NCI-H446 (cell line): Measurements from ENCODE around the gene TP63.
"Not testable (repeated sequence)": the region's sequence is repeated elsewhere in the genome, so short reads cannot be mapped to it uniquely, and the experiment has no call there.

ENCODE experiments used
- DNase-seq, 2 experiments: peaks; one replicate each; lab custom pipeline; 2025; lab: John Stamatoyannopoulos, UW

TP63 gene

DNA sequence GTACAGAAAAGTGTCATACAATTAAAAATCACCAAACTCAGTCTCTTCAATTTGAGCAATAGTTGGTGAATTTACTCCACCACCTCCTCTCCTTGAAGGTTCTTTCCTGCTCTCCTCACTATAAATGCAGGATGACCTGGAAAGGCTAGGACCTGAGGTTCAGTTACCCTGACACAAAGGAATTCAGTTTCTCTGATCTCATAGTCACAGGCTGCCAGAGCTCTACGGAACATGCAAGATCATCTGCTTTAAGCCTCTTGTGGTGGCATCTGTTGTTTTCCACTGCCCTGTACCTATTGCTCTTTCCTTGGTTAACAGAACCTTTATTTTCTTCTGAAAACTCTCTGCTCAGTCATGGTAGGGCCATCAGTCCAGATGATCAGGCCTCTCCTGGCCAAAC lies 4.9 kb upstream of the TP63 start:
- DNase-seq, result no peak

DNA sequence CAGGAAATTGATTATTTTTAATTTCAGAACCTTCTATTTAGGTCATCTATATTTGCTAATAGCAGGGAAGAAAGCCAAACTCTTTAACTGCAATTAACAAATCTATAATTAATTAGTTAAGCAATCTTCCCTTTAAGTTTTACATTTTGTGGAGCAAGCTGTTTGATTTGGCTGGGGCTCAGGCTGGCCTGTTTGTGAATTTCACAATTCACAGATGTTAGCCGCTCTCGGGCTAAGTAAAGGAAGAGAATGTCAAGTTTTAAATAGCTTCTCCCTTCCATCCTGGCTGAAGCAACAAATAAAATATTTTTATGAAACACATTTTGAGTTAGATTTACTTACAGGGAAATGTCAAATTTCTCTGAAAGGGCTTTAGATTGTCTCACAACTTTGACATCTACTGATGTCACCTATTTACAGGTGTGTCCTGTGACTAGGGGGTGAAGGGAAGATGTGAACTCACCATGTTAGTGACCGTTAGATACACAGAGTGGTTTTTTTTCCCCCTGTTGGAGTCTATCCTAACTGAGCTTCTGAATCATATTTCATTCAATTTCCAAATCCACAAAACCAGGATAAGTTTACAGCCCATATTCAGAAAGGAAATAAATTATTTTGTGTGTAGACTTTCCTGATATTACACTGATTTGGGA lies 1.3 kb upstream of the TP63 start:
- no peak for DNase-seq

DNA sequence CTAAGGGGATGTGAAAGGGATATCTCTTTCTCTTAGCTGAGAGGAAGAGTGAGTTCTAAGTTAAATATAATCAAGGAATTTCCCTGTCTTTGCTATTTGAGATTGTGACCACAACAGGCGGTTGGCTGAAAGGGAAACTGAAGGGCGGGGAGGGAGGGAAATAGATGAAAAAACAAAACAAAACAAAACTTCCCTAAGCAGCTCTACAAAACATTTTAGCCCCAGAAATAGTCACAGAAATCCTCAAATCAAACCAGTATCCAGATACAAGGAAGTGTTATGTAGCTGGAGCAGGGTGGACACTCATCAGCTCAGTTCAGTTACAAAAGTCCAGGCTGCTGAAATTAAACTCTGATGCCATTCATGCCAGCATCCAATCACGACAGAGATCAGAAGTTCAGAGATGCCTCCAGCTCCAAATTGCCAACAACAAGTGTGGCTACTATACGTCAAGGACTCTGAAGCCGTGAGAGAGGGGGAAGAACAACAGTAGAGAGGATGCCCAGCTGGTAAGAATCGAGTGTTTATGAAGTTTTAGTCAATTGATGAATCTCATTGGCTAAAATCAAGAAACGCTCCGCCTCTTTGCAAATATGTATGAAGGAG lies 319 bp upstream of the TP63 start:
- no peak for DNase-seq

DNA sequence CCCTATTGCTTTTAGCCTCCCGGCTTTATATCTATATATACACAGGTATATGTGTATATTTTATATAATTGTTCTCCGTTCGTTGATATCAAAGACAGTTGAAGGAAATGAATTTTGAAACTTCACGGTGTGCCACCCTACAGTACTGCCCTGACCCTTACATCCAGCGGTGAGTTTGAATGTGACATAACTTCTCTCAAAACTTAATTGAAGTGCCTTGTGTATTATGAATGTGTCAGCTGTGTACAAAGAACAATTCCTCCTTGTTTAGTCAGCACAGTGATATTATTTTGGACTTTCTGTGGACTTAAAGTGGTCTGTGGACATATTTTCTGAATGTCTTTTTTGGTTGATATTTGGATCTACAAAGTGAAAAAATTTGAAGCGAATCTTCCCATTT lies 220 bp downstream of the TP63 start:
- no peak for DNase-seq

GRCh38 chr3:189632242-189632641 lies 1.1 kb downstream of the TP63 start:
- DNase-seq, result no peak

- DNase-seq, result no peak
These were observed 4.2 kb downstream of the TP63 start for GRCh38 chr3:189635339-189635738.

- DNase-seq, result no peak
These were observed 4.9 kb downstream of the TP63 start for GRCh38 chr3:189636048-189636447.

DNA sequence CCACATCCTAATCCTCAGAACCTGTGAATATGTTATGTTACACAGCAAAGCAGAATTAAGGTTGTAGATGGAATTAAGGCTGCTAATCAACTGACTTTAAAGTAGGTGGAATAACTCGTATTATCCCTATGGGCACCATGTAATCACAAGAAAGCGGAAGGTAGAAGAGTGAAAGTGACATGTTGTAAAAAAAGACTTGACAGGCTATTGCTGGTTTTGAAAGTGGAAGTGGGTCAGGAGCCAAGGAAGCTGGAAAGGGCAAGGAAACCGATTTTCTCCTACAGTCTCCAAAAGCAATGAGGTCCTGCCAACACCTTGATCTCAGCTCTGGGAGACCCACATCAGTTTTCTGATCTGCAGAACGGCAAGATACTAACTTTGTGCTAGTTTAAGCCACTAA lies 6.6 kb downstream of the TP63 start:
- no peak for DNase-seq

DNA sequence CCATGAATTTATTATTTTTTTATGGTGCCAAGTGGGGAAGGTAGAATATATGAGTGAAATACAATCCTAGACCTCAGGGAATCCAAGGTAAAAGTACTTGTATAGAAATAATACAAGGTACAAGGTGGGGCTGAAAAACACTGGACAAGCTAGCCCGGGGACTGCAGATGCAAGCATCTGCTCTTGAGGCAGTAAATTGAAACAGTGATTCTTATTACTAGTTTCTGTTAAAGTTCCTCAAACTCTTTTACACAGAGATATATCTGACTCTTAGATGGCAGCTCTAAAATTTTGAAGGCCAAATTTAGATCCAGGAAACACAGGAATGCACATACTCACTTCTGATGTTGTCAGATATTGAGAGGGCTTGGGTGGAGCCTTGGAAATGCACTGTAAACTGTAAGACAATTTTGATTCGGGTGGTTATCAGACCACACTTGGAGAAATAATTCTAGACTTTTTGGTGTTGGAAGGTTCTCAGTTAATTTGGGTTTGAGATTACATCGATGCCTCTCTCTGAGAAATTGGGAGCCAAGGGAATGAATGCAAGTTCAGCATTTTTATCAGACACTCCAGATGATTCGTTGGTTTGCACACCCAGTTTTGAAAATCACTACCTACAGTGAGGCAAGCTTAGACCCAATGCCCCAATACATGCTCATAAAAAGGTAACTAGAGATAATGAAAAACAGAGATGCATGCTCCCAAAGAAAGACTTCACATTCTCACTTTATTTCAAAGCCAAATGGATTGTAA lies 7.3 kb downstream of the TP63 start:
- DNase-seq, result no peak

DNA sequence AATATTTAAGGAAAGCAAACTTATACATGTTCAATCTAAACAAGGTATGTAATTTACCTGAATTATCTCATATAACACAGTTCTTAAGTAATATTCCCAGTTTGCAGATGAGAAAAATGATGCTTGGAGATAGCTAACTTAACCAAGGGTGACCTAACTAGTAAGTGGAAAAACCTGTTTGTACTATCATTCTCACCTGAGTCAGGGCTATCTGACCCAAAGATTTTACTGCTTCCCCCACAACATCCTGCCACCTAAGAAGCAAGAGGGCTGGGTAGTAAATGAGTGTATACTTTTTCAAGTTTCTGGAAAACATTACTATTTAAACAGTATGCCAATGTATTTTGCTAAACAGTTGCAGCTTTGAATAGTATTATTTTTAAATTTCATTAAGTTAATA lies 10.6 kb downstream of the TP63 start:
- DNase-seq, result no peak

GRCh38 chr3:189646853-189647542 lies 15.8 kb downstream of the TP63 start:
- DNase-seq, result no peak

- DNase-seq, result no peak
These were observed 20.9 kb downstream of the TP63 start for GRCh38 chr3:189652042-189652441.

GRCh38 chr3:189655617-189656016 lies 24.4 kb downstream of the TP63 start:
- no peak for DNase-seq

DNA sequence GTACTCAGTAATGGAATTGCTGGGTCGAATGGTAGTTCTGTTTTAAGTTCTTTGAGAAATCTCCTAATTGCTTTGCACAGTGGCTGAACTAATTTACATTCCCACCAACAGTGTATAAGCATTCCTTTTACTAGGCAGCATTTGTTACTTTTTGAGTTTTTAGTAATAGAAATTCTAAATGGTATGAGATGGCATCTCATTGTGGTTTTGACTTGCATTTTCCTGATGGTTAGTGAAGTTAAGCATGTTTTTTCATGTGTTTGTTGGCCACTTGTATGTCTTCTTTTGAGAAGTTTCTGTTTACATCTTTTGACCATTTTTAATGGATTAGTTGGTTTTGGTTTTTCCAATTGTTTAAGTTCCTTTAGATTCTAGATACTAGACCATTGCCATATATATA lies 28.4 kb downstream of the TP63 start:
- DNase-seq, result no peak

DNA sequence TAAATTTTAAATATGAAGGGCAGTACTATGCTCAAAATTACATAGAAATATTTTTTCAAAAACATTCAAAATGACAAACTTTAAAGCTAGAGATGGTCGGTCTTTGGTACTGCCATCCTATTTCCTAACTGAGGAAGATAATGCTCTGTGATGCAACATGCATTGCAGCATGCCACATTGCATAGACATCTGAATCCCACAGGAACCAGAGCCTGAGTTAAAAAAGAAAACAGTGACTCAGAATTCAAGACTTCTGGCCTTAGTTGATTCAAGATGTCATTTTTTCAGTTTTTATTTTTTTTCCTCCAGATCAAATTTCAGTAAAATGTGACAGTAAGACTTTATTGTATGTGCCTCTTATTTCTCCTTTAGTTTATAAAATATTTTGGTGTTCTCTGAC lies 33.1 kb downstream of the TP63 start:
- DNase-seq, result no peak

DNA sequence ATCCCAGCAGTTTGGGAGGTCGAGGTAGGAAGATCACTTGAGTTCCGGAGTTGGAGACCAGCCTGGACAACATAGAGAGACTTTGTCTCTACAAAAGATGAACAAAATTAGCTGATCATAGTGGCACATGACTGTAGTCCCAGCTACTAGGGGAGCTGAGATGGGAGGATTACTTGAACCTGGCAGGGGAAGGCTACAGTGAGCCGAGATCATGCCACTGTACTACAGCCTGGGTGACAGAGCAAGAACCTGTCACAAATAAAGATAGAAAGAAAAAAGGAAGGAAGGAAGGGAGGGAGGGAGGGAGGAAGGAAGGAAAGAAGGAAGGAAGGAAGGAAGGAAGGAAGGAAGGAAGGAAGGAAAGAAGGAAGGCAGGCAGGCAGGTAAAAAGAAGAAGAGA lies 41.2 kb downstream of the TP63 start:
- not testable (repeated sequence) for DNase-seq

DNA sequence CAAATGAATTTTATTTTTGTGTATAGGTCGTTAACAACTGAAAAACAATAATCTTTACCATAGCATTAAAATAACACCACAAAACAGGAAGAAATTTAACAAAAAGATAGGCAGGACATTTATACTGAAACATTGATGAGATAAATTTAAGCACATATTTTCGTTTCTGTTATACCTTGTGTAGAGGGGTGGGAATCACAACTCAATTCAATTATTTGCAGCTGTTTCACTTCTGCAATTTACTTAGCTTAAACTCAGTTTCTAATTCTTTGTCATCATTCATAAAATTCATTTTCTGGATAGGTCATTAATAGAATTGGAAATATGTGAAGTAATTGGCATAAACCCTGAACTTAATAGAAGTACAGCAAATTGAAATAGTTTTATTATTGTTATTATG lies 42.3 kb downstream of the TP63 start:
- no peak for DNase-seq

- DNase-seq, result no peak
These were observed 43.2 kb downstream of the TP63 start for GRCh38 chr3:189674249-189674913.

GRCh38 chr3:189677667-189678066 lies 46.5 kb downstream of the TP63 start:
- no peak for DNase-seq

- no peak for DNase-seq
These were observed 49.5 kb downstream of the TP63 start for GRCh38 chr3:189680723-189681122.

GRCh38 chr3:189683546-189684255 lies 52.5 kb downstream of the TP63 start:
- no peak for DNase-seq

GRCh38 chr3:189684317-189684716 lies 53.1 kb downstream of the TP63 start:
- no peak for DNase-seq
